ENCODE measurements around the gene CNNM1.
A peak's percentile ranks its signal among the peaks of the same experiment; 100 is the strongest.

CNNM1 gene

GRCh38 chr10:99337901-99338300, 8.7 kb downstream of the CNNM1 start:
- no peak for DNase-seq

GRCh38 chr10:99339077-99339476, 9.9 kb downstream of the CNNM1 start:
- DNase-seq: no peak

- DNase-seq: no peak
Observed at GRCh38 chr10:99339563-99340047, 10.4 kb downstream of the CNNM1 start.

- DNase-seq: no peak
Observed at GRCh38 chr10:99340650-99341049, 11.5 kb downstream of the CNNM1 start.

GRCh38 chr10:99341248-99341647, 12.1 kb downstream of the CNNM1 start:
- DNase-seq: no peak

- DNase-seq: peak in 1 of 3 experiments; percentile 2
Observed at GRCh38 chr10:99341860-99342490, 12.8 kb downstream of the CNNM1 start.

GRCh38 chr10:99343262-99343661, 14.1 kb downstream of the CNNM1 start:
- no peak for DNase-seq

- no peak for DNase-seq
Observed at GRCh38 chr10:99344715-99345114, 15.6 kb downstream of the CNNM1 start.

- no peak for DNase-seq
Observed at GRCh38 chr10:99345350-99345749, 16.2 kb downstream of the CNNM1 start.

GRCh38 chr10:99346247-99346646, 17.1 kb downstream of the CNNM1 start:
- peak in 1 of 3 experiments; percentile 2 for DNase-seq

GRCh38 chr10:99347672-99348071, 18.5 kb downstream of the CNNM1 start:
- no peak for DNase-seq

GRCh38 chr10:99353182-99353581, 24.0 kb downstream of the CNNM1 start:
- DNase-seq: no peak

GRCh38 chr10:99357691-99358090, 28.5 kb downstream of the CNNM1 start:
- DNase-seq: no peak

- no peak for DNase-seq
Observed at GRCh38 chr10:99358101-99358500, 28.9 kb downstream of the CNNM1 start.

- DNase-seq: no peak
Observed at GRCh38 chr10:99360934-99361333, 31.8 kb downstream of the CNNM1 start.

- no peak for DNase-seq
Observed at GRCh38 chr10:99364125-99364524, 35.0 kb downstream of the CNNM1 start.

- no peak for DNase-seq
Observed at GRCh38 chr10:99365311-99365710, 36.2 kb downstream of the CNNM1 start.

- DNase-seq: no peak
Observed at GRCh38 chr10:99365736-99366135, 36.6 kb downstream of the CNNM1 start.

- no peak for DNase-seq
Observed at GRCh38 chr10:99366666-99367065, 37.5 kb downstream of the CNNM1 start.

- no peak for DNase-seq
Observed at GRCh38 chr10:99368646-99369045, 39.5 kb downstream of the CNNM1 start.

GRCh38 chr10:99369126-99369525, 40.0 kb downstream of the CNNM1 start:
- no peak for DNase-seq

GRCh38 chr10:99369551-99369950, 40.4 kb downstream of the CNNM1 start:
- DNase-seq: no peak

- peak in 2 of 3 experiments; percentile 2 to 48 for DNase-seq
Observed at GRCh38 chr10:99370993-99371392, 41.8 kb downstream of the CNNM1 start.

- DNase-seq: no peak
Observed at GRCh38 chr10:99372546-99373271, 43.6 kb downstream of the CNNM1 start.

- DNase-seq: peak in 1 of 3 experiments; percentile 49
Observed at GRCh38 chr10:99374526-99374925, 45.4 kb downstream of the CNNM1 start.

Data from NCI-H1417 (cell line).